ENCODE data around the gene IQCE. TPM values are rescaled to one million over a fixed set of nuclear protein-coding genes. Genes with fewer than 3 reads are reported as not detected.

Gene IQCE
- total RNA-seq, 3 donors from 2014 or later (not counting 1 experiment from before 2014, with no cell fraction given), result 9.6 to 13.5 (median 11.3) TPM

DNA sequence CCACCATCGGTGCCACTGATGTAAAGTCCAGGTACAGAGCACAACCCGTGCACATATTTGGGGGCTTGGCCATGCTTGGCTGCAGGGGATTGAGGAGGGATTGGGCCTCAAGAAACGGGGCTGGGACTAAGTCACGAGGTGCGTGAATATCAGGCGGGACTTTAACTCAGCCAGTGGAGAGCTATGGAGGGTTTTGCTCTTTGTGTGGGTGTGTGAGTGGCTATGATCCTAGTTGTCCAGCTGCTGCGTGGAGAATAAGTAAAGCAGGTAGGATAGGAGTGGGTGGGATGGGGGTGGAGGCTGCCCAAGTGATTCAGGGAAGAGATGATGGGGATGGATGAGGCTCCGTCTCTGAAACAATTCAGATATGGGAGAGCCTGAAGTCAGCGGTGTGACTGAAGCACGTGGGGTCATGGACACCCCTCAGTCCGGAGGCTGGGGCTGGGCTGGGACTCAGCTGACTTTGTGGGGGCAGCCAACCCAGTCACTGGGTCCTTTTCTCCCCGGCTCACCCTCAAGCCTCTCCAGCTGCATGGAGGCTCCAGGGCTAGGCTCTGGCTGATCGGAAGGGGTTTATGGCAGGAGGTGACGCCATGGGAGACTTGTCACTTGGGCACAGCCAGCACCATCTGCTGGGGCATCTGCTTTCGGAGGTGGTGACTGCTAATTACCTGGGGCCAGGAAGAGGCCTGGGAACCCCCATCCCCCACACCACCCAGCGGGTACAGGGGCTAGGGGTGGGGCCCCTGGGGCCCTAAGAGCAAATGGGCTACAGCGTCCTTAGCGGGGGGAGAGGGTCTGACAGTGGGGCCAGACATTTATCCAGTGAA, 40.9 kb upstream of the IQCE start:
- Mint-ChIP-seq H3K27ac (peak overlapping the region; percentile 73 to 75), H3K4me3 (peak overlapping the region; percentile 75), H3K9me3 (no peaks in the 10 kb centered on the region), H3K27me3 (ENCODE audit: low read depth in 2 of 2) (no peaks in the 10 kb centered on the region), H3K36me3 (no peaks in the 10 kb centered on the region), H3K4me1 (peaks cover 19 to 41% of the 10 kb centered on the region in 2 donors)
- Histone ChIP-seq H3K9me3 (ENCODE audit: control insufficient read depth, insufficient read depth, low read length) (no peaks in the 10 kb centered on the region), H3K4me1 (ENCODE audit: control insufficient read depth, insufficient read depth, low read length) (peaks cover 43% of the 10 kb centered on the region), H3K27me3 (ENCODE audit: control insufficient read depth, insufficient read depth, low read length) (no peaks in the 10 kb centered on the region), H3K36me3 (ENCODE audit: control insufficient read depth, insufficient read depth, low read length) (peaks cover 2% of the 10 kb centered on the region), H3K4me3 (ENCODE audit: low read length) (no peak overlapping the region), H3K27ac (ENCODE audit: low read length) (no peak overlapping the region)
- DNase-seq, result peak in 1 of 2 donors; percentile 45
- WGBS (ENCODE audit: insufficient coverage), result 87% methylated on average over 18 of the region's 18 CpGs
- intact Hi-C loops (cut with micrococcal nuclease), result no loop called here
- no peak for TF ChIP-seq CTCF (IDR thresholded peaks at IDR 0.05)
- no peak for ATAC-seq

DNA sequence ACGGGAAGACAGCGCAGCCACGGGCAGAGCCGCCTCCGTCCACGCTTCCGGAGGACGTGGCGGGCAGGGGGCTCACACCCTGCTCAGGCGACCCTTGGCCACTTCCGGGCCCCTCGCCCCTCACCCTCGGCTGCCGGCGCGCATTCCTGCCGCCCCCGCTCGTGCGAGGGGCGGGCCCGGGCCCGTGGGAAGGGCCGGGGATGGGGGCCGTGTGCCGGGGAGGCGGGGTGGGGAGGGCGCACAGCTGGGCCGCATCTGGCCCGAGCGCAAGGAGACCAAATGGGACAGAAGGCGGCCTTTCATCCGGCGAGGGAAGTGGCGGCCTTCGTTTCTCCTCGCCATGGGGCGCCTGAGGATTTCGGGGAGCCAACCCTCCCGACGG, 40.1 kb upstream of the IQCE start:
- DNase-seq (no peak), ATAC-seq (no peak)
- peak overlapping the region; percentile 13 for H3K27ac ChIP-seq (ENCODE audit: low read length)
- H3K9me3 ChIP-seq (ENCODE audit: control insufficient read depth, insufficient read depth, low read length), result no peaks in the 10 kb centered on the region
- Mint-ChIP-seq H3K27ac (peak overlapping the region; percentile 73 to 75), H3K27me3 (ENCODE audit: low read depth in 2 of 2) (no peaks in the 10 kb centered on the region), H3K36me3 (no peaks in the 10 kb centered on the region), H3K4me1 (peaks cover 20 to 37% of the 10 kb centered on the region in 2 donors), H3K9me3 (no peaks in the 10 kb centered on the region), H3K4me3 (peak overlapping the region; percentile 81)
- H3K27me3 ChIP-seq (ENCODE audit: control insufficient read depth, insufficient read depth, low read length), result no peaks in the 10 kb centered on the region
- H3K4me1 ChIP-seq (ENCODE audit: control insufficient read depth, insufficient read depth, low read length), result peaks cover 43% of the 10 kb centered on the region
- intact Hi-C loops (cut with micrococcal nuclease), result no loop called here
- peak overlapping the region; percentile 39 for H3K4me3 ChIP-seq (ENCODE audit: low read length)
- no peak for TF ChIP-seq CTCF (IDR thresholded peaks at IDR 0.05)
- peaks cover 4% of the 10 kb centered on the region for H3K36me3 ChIP-seq (ENCODE audit: control insufficient read depth, insufficient read depth, low read length)
- 4% methylated on average over 41 of the region's 41 CpGs for WGBS (ENCODE audit: insufficient coverage)

GRCh38 chr7:2519119-2519930, 39.5 kb upstream of the IQCE start, which contains the start of gene LFNG:
TSS of gene LFNG (plus strand) at chr7:2519774. CDS start at chr7:2519862, 88 bp downstream.
- H3K27ac ChIP-seq (ENCODE audit: low read length), result peak within 1 kb of the TSS; percentile 13
- peaks cover 45% of the 10 kb centered on the region for H3K4me1 ChIP-seq (ENCODE audit: control insufficient read depth, insufficient read depth, low read length)
- no peaks in the 10 kb centered on the region for H3K27me3 Mint-ChIP-seq (ENCODE audit: low read depth in 2 of 2)
- H3K4me3 ChIP-seq (ENCODE audit: low read length), result peak within 1 kb of the TSS; percentile 71
- ATAC-seq, result peak; percentile 65 to 87 (median 78)
- H3K9me3 Mint-ChIP-seq, result no peaks in the 10 kb centered on the region
- no peaks in the 10 kb centered on the region for H3K9me3 ChIP-seq (ENCODE audit: control insufficient read depth, insufficient read depth, low read length)
- intact Hi-C loops (cut with micrococcal nuclease), result no loop called here
- peak; percentile 90 to 93 for DNase-seq
- peaks cover 20 to 37% of the 10 kb centered on the region in 2 donors for H3K4me1 Mint-ChIP-seq
- no peak for TF ChIP-seq CTCF (IDR thresholded peaks at IDR 0.05)
- peaks cover 4% of the 10 kb centered on the region for H3K36me3 ChIP-seq (ENCODE audit: control insufficient read depth, insufficient read depth, low read length)
- under 1% methylated on average over 95 of the region's 95 CpGs for WGBS (ENCODE audit: insufficient coverage)
- peak within 1 kb of the TSS; percentile 94 to 97 for H3K27ac Mint-ChIP-seq
- H3K27me3 ChIP-seq (ENCODE audit: control insufficient read depth, insufficient read depth, low read length), result no peaks in the 10 kb centered on the region
- H3K4me3 Mint-ChIP-seq, result peak within 1 kb of the TSS; percentile 93
- H3K36me3 Mint-ChIP-seq, result no peaks in the 10 kb centered on the region

Measured in natural killer cell (primary cell).